Esophagus muscularis mucosa (tissue), 3 donors: ENCODE results near the gene OAT.

ENCODE experiments used
- EP300 ChIP-seq: sonication (generic); formaldehyde crosslinking; IDR thresholded peaks from one replicate; pipeline ENCODE4 v1.6.1; 2017; ENCODE audit warnings: antibody characterized with exemption
- POLR2AphosphoS5 ChIP-seq, 2 donors: sonication (generic); formaldehyde crosslinking; IDR thresholded peaks; one replicate each; pipeline ENCODE4 v1.6.1; 2017; ENCODE audit warnings: antibody characterized with exemption in 2 of 2

DNA sequence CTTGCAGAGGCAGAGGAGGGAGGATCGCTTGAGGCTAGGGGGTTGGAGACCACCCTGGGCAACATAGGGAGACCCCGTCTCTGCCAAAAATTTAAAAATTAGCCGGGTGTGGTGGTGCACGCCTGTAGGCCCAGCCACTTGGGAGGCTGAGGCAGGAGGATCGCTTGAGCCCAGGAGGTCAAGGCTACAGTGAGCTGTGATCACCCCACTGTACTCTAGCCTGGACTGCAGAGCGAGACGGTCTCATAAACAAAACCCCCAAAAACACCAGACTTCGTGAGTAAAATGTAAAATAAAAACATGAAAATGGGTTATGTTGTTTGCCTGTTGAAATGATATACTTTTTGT is 43.6 kb upstream of the OAT start:
- TF ChIP-seq EP300 (no peak), POLR2AphosphoS5 (IDR thresholded peaks at IDR 0.05) (no peak)
